HG03378 (cell line): ENCODE measurements around the gene EXD3.

Experiments
- ATAC-seq: cut with Tn5 transposase; IDR thresholded peaks from one replicate; pipeline ENCODE4 v1.9.1; 2021; ENCODE audit warnings: mild to moderate bottlenecking, moderate library complexity; ENCODE audit not compliant: unreplicated experiment

Gene EXD3

GRCh38 chr9:137277329-137278041, 145.5 kb downstream of the EXD3 start, which contains the start of gene TOR4A:
TOR4A (plus strand) TSS chr9:137277726; CDS start chr9:137278690, 964 bp downstream.
- ATAC-seq = peak; percentile 59

DNA sequence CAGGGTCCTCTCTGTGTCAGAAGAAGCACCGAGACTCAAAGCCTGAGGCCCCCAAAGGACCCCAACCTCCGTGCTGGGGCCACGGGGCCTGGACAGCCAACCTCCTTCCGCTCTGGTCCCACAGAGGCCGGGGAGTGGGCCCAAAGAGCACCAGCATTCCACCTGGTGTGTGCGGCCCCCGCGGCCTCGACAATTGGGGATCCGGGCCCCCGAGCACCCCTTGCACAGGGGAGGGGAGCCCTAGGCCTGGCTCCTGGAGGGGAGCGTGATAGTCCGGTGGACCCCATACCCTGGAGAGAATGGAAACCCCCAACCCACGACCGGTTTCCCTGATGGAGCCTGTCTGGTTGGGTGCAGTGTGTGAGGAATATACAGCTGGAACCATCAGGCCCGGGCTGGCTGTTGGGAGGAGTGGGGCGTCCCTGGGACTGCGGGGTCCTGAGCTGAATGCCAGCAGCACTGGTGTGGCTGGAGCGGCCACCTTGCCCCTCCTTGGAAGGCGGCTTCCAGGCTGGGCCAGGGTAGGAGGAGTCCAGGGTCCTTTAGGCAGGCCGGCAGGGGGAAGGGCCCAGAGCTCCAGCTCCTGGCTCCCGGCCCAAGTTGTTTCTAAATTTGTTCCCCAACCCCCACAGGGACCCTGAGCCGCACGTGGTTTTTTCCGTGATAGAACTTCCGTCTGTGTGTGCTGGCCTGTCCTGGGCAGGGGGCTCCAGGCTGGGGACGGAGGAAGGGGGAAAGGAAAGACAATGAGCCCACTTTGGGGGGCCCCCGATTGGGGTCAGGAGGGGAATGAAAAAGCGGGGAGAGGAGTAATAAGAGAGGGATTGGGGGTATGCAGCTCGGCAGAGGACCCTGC, 146.3 kb downstream of the EXD3 start:
- ATAC-seq = no peak

- no peak for ATAC-seq
These were observed 147.1 kb downstream of the EXD3 start for GRCh38 chr9:137275588-137276472.

DNA sequence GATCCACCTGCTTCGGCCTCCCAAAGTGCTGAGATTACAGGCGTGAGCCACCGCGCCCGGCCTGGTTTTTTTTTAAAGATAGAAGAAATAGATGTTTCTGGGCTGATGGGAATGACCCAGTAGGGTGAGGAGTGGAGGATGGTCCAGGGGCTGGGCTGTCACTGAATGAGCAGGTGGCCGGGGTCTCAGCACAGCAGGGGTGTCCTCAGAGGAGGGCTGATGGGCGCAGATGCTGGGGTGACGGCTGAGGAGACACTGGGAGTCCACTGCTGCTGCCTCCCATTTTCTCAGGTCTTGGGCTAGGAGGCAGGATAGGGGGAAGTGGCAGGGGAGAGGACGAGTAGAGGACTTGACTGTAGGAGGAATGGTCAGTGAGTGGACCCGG, 147.8 kb downstream of the EXD3 start:
- ATAC-seq = no peak

- no peak for ATAC-seq
These were observed 149.2 kb downstream of the EXD3 start for GRCh38 chr9:137273611-137274320.

DNA sequence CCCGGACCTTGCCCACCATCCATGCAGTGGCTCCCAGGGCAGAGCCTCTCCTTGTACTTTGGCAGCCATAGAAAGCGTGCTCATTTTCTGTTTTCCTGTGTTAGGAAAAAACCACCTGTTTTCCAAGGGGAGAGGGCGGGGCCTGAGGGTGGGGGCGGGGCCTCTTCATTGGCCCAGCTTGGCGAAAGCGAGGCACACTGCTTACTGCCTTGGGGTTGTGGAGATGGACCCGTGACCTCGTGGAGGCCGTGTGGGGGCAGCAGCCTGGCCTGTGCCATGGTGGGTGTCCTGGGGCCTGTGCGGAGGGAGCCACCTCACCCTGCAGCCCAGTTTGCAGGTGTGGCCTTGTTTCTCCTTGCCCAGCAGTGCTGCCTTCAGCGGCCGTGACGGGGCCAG, 149.9 kb downstream of the EXD3 start:
- ATAC-seq = no peak

GRCh38 chr9:137272241-137273094, 150.5 kb downstream of the EXD3 start:
- ATAC-seq = no peak

DNA sequence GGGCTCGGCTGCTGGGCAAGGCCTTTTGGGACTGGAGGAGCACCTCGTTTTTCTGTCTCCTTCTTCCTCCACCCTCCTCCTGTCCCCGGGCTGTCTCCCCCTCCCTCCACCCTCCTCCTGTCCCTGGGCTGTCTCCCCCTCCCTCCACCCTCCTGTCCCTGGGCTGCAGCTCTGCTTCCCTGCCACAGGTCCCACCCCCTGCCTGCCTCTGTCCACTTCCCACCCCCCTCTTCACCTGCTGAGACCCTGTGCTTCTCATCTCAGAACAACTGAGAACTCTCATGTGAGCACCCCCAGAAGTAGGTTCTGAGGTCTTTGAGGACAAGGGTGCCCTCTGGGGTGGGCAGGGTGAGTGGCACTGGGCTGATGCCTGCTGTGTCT, 151.3 kb downstream of the EXD3 start:
- ATAC-seq = no peak

DNA sequence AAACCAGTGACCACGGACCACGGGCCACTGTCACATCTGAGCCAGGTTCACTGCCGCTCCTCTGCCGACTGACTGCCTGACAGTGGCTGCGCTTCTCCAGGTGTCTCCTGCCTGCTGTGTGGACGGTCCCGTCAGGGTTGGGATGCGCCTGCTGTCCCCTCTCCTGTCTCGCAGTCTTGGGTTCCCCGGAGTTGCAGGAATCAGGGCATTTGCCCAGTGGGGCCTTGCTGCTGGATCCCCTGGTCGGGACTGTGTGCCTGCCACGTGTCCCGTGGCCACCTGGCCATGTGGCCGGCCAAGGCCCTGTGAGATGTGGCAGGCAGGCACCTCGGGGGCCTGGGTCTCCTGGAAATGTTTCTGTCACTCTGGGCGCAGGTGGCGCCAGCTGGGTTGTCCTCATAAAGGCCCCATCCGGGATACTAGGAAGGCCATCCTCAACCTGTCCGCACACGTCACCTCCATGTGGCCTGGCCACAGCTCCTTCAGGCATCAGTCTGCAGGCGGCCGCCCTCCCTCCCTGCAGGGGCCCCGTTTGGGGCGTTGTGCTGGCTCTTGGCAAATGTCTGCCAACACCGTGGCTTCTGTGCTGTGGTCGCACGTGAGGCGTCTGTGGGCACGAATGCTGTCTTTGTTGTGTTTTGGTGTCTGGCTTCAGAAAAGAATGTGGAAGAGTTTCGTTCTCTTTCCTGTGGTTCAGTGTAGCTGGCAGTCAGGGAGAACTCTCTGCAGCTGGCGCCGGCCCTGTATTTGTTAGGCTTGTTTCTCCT, 151.8 kb downstream of the EXD3 start:
- ATAC-seq = no peak

DNA sequence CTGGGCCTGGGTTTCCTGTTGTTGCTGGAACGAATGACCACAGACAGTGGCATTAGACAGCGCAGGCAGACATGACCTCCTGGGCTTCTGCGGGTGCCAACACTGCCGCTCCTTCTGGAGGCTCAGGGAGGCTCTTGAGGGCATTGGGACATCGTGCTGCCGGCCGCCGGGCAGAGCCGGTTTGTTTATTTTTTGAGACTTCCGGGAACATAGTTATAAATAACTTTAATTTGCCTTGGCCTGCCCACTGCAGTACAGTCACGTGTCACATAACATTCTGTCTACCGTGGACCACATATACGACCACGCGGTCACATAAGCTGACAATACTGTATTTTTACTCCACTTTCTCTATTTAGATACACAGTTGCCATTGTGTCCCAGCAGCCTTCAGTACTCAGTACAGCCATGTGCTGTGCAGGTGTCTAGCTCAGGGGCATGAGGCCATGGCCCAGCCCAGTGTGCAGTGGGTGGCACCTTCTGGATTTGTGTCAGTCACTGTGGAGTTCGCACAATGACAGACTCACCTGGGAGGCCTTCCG, 153.7 kb downstream of the EXD3 start:
- ATAC-seq = no peak

- ATAC-seq = no peak
These were observed 154.3 kb downstream of the EXD3 start for GRCh38 chr9:137268538-137269201.

DNA sequence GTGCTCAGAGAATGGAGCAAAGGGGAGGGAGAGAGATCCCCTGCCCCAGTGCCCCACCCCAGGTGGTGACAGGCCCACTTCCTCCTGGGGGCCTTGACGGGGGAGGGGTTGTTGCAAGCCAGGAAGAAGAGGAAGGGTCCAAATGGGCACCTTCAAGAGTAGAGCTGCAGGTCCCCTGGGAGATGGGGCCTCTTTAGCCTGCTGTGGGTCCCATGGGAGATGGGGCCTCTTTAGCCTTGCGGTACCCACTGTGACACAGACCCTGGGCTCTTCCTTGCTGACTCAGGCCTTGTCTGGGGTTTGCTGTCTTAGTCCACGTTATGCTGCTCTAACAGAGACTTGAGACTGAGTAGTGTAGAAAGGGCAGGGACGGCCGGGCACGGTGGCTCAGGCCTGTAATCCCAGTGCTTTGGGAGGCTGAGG, 155.0 kb downstream of the EXD3 start:
- no peak for ATAC-seq

DNA sequence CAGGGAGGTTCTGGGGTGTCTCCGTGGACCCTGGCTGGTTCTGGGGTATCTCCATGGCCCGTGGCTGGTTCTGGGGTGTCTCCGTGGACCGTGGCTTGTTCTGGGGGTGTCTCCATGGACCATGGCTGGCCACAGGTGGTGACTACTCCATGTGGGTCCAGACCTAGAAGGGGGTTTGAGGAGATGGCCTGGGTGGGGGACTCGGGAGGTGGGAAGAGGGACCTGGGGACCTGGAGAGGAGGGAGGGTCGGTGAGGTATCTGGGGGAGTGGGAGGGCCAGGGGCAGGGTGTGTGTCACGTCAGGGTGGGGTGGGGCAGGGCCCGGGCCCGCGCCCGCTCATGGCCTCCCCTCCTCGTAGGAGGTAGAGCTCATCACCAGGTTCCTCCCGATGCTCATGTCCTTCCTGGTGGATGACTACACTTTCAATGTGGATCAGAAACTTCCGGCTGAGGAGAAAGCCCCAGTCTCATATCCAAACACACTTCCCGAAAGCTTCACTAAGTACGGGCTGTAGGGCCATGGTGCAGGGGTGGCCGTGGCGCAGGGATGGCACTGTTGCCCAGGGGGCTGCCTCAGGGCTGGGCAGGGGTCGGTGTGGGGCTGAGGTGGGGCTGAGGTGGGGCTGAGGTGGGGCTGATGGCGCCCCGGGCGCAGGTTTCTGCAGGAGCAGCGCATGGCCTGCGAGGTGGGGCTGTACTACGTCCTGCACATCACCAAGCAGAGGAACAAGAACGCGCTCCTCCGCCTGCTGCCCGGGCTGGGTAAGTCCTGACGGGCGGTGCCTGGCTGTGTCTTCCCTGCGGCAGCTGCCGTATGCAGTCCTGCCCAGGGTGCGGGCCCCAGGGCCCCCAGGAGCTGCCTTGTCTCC, 156.1 kb downstream of the EXD3 start:
- ATAC-seq = no peak

- ATAC-seq = no peak
These were observed 156.8 kb downstream of the EXD3 start for GRCh38 chr9:137266162-137266527.

DNA sequence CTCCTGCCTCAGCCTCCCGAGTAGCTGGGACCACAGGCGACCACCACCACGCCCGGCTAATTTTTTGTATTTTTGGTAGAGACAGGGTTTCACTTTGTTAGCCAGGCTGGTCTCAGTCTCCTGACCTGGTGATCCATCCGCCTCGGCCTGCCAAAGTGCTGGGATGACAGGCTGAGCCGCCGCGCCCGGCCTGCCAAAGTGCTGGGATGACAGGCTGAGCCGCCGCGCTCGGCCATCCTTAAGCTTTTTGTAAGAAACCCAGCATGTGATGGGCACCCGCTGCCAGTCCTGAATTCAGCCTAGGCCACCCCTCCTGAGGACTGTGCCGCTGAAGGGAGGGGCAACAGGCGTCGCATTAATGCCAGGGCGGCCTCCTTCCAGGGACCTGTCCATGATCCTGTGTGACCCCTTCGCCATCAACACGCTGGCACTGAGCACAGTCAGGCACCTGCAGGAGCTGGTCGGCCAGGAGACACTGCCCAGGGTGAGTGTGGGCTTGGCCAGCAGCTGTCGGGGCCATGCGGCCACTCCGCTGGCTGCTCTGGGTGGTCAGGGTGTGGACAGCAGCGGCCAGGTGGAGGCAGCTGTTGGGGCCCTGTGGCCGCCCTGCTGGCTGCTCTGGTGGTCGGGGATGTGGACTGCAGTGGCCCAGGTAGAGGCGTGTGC, 157.3 kb downstream of the EXD3 start:
- no peak for ATAC-seq

DNA sequence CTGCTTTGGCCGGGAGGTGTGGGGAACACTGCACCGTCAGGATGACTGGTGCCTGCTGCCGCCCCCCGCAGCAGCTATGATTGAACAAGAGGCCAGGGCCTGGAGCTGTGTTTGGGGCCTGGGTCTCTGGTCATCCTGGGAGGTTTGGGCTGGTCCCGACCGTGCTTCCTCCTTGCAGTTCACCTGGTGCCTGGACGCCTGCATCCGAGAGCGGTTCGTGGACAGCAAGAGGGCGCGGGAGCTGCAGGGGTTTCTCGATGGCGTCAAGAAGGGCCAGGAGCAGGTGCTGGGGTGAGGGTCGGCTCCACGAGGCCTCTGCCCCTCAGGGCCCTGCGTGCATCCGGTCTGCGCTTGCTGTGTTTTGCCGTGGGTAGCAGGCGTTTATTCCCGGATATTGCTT, 158.9 kb downstream of the EXD3 start:
- ATAC-seq = no peak

DNA sequence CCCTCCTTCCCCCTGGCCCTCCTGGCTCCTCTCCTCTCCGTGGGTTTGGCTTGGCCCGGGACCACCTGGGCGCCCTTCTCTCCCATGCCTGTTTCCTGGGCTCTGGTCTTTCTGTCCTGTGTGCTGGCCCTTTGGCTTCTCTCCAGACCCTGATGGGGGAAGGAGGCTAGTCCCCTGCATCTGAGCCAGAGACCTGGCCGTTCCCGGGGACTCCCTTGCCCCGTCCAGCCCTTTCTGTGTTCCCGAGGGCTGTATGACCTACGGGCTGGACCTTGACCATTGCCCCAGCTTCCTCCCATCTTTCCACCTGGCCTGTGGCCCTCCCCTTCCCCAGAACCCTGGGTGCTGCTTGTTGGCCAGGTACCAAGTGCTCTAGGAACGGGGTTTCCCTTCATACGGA, 159.5 kb downstream of the EXD3 start:
- ATAC-seq = no peak
